Nucleus accumbens (tissue), 56 donors: ENCODE measurements around the gene TMEM266.

Experiments used
- DNase-seq, 56 donors: peaks; one replicate each; lab custom pipeline; 2025; lab: John Stamatoyannopoulos, UW

TMEM266 gene

DNA sequence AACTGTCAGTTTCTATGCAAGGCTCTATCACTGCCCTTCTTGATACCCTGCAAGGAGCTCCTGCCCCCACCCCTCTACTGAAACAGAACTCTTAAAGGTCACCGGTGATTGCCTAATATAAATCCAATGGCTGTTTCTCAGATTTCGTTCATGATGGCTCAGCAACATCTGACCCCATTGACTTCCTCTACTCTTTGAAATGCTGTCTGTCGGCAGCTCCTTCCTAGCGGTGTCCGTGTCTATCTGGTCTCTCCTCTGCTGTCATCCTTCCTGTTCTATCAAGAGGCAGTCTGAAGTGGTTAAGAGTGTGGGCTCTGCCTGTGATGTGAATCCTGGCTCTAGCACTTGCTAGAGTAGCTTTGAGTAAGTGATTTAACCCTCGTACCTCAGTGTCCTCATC is 5.5 kb downstream of the TMEM266 start:
- DNase-seq, result no peak

DNA sequence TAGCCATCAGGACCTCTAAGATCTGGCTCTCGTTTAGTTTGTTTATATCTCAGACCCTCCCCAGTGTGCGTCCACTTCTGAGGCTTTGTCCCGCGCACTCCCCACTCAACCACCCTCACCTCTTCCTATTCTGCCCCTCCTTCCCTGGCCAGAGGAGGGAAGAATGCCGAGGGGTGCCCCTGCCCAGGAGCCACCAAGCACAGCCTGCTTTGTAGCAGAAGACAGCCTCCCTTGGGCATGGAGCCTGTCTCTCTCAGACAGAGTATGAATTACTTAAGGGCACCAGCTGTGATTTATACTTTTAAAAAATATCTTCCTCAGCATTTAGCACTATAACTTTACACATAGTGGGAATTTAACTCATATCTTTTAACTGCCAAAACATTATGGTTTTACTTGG is 6.0 kb downstream of the TMEM266 start:
- DNase-seq, result no peak

DNA sequence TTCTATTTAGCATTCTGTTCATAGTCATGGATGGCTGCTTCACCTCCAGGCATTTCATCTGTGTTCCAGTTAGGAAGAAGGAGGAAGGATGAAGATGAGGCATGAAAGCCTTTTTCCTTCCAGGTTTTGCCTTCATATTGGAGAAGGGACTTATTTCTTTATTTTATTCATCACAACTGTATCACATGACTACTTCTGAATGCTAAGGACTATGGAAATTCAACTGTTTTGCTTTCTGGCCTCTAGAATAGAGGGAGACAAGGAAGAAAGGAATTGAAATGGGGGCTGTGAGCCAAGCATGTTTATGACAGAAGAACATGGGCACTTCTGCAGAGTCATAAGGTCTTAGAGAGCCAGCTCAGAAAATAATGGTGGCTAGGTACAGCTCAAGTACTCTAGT is 10.4 kb downstream of the TMEM266 start:
- no peak for DNase-seq

DNA sequence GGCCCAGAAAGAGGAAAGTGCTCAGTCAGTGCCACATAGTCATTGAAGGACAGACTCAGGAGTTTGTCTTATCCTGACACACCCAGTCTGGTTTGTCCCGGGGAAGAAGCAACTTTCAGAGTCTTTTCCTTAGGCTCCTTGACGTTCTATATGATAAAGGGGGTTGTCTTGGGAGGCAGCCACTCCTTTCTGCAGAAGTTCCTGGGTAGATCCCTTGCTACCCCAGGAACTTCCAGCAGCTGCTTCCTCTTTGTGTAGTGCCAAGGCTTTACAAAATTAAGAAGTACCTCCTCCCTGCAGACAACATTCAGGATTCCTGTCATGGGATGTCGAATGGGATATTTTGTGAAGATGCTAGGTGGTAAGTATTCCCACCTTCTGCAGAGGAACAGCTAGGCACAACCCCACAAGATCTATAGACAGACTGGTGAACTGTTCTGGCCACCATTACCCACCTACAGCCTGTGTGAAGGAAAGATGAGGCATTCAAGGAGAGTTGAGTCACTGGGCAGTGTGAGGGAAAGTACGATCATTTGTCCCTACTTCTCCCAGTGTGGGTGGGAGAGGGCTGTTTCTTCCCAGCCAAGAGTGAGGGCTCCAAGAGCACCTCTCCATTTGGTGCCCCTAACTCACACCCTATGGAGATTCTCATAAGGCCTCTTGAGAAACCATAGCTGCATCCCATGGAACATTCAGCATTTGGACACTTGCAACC is 11.3 kb downstream of the TMEM266 start:
- no peak for DNase-seq

DNA sequence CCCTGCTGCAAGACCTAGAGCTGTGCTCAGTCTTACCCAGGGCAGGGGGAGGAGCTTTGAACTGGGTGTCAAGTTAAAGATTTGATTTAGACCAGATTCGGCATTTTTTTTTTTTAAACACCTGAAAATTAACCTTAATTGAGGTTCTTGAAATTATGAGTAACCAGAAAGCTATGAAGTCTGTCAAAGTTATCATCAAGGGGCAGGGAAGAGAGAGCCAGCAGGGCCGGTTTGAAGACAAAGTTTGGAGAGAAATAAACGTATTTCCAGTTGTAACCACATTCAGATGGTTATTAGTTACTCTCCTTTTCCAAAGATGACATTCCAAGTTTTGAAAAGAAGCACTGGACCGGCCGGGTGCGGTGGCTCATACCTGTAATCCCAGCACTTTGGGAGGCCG is 12.0 kb downstream of the TMEM266 start:
- no peak for DNase-seq

GRCh38 chr15:76073554-76073953 is 13.8 kb downstream of the TMEM266 start:
- DNase-seq, result no peak

DNA sequence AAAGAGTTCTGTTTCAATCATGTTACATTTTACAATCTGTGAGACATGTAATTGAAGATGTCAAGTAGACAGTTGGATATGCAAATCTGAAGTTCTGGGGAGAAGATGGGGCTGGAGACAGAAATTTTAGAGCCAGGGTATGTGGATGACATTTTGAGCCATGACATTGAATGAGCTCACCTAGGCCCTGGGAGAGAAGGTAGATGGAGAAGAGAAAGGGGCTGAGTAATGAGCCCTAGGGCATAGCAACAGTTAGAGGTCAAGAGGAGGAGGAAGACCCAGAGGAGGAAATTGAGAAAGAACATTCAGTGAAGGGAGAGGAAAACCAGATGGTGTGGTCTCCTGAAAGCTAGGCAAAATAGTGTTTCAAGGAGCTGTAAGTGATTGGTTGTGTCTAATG is 15.3 kb downstream of the TMEM266 start:
- DNase-seq, result no peak

DNA sequence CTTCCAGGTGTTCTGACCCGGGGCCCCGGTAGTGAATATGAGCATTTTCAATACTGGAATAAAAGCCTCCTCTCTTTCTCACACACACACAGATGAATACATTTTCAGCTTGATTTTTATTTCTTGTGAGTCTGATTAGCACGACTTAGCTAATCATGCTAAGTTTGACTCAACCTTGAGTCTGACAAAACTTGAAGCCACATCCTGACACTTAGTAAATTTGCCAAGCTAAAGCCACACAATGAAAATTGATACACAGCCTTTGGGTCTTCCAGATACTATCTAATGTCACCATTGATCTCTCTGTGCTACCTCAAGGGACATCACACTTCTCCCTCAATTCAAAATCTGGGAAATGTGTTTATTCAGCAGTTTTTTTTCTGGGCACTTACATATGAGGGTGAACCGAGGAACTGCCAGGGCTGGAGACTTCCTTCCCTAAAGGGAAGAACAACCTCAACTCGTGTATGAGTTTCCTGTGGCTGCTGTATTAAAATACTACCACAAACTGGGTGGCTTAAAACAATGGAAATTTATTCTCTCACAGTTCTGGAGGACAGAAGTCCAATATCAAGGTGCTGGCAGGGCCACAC is 18.6 kb downstream of the TMEM266 start:
- no peak for DNase-seq

DNA sequence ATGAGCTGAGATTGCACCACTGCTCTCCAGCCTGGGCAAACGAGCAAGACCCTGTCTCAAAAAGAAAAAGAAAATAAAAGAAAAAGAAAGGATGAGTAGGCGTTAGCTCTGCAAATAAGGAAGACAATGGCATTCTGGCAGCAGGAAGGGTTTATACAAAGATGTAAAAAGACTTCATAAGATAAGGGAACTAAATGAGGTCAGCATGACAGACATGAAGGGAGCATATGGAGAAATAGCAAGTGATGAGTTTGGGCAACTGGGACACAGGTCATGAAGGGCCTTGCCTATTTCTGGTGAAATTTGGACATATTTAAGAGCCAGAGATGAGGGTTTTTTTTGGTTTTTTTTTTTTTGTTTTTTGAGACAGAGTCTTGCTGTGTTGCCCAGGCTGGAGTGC is 24.5 kb downstream of the TMEM266 start:
- DNase-seq, result no peak

GRCh38 chr15:76098685-76099084 is 38.9 kb downstream of the TMEM266 start:
- DNase-seq, result no peak

DNA sequence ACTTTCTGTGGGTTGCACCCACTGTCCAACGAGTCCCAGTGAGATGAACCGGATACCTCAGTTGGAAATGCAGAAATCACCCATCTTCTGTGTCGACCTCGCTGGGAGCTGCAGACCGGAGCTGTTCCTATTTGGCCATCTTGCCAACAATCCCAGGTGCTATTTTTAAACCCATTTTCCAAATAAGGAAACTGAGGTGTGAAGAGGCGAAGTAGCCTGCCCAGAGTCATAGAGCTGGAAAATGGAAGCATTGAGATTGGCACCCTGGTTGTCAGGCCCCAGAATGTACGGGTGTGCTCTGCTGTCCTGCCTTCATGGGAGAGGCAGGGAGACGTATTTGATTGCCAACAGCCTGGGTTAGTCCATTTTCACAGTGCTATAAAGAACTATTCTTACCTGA is 39.6 kb downstream of the TMEM266 start:
- DNase-seq, result no peak

- no peak for DNase-seq
Observed at GRCh38 chr15:76100361-76100760, 40.6 kb downstream of the TMEM266 start.

- DNase-seq, result no peak
Observed at GRCh38 chr15:76101655-76102054, 41.9 kb downstream of the TMEM266 start.

DNA sequence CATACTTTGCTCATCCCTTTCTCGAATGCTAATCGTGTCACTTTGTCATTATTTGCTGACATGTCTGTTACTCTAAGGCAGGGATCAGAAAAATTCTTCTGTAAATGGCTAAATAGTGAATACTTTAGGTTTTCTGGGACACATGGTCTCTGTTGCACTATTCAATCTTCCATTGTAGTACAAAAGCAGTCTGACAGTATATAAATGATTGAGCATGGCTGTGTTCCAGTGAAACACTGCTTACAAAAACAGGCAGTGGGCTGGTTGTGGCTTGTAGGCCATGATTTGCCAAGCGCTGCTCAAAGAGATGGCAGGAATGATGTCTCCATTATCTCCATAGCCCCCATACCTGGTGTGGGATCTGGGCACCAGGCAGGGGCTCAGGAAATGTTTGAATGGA is 45.6 kb downstream of the TMEM266 start:
- no peak for DNase-seq

GRCh38 chr15:76105911-76106310 is 46.1 kb downstream of the TMEM266 start:
- DNase-seq, result no peak

- DNase-seq, result no peak
Observed at GRCh38 chr15:76107169-76107568, 47.4 kb downstream of the TMEM266 start.

DNA sequence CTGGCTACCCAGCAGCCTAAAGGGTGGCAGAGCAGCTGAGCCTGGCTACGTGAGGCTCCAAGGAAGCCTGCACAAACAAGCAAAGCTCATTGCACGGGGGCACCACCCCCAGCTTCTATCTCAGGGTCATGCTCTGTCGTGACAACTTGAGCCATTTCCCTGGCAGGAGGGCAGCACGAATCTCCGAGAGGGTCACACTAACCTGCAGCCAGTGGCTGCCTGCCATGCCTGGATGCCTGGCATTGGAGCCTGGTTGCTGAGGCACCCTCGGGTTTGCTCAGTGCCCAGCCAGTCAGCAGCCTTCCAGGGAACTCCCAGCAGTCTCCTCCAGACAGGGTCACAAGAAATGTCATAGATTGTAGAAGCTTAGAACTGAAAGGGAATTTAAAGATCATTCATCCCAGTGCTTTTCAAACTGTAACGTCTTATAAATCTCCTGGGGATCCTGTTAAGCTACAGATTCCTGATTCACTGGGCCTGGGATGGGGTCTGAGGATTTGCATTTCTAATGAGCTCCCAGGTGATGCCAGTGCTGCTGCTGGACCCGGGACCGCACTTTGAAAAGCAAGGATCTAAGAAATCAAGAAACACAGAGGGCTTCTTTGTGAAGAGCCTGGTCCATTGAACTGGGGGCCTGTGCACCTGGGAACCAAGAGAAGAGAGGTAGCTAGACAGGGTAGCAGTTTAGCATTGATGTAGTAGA is 48.4 kb downstream of the TMEM266 start:
- peak in 29 of 56 donors; percentile 1 to 61 (median 19) for DNase-seq

DNA sequence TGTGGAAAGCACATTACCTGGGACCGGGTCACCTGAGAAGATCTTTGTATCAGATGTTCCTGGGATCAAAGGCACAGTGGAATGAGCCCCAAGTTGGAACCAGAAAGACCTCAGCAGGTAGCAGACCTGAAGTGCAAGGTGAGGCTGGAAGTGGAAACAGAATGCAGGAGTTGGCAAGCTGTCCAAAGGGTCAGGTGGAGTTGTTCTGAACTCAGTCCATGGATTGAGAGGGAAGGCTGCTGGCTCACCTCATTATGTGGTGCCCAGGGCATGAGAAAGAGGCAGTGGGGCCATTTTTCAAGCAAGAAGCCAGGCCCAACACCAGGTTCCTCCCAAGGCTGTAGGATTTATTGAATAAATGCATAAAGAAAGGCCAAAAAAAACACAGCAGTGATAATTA is 49.3 kb downstream of the TMEM266 start:
- DNase-seq, result no peak

DNA sequence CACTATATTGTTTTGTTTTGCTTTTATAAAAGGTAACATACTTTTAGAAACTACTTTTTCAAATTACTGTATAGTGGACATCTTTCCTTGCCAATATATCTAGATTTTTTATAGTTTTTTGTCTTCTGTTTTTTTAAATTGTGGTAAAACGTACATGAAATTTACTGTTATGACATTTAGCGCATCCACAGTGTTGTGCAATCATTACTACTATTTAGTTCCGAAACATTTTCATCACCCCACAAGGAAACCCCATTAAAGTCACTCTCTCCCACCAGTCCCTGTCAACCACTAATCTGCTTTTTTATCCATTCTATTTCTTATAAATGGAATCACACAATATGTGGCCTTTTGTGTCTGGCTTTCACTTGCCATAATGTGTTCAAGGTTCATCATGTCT is 54.8 kb downstream of the TMEM266 start:
- DNase-seq, result no peak

DNA sequence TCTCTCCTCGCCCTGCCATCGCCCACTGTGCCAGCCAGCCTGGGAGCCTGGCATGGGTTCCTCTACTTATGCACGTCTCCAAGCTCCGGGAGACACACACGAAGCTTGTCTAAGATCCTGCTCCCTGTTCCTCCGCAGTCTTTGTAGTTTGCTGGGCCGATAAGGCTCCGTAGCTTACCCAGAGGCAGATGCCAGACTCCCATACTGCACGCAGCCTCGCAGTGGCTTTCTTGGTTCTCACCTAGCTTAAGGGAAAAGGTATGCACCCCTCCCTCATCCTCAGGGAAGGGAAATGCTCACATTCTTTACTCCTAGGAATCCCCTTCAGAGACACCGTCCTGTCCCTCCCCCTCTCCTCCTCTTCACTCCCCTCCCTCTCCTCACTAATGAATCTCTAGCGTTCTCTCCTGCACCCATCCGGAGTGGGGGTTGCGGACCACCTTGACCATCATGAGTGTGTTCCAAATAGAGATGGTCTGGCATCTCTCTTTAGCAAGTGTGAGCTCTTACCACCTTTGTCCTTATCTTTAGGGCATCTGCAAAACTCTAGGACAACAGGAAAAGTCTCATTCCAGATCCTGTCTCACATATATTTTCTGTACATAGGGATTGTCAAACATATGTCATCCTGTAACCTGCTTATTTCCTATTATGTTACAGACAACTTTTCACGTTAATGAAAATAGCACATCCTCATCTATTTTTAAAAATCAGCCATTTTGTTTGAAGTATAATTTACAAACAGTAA is 56.5 kb downstream of the TMEM266 start:
- DNase-seq, result no peak

GRCh38 chr15:76117181-76117580 is 57.4 kb downstream of the TMEM266 start:
- no peak for DNase-seq
